ENCODE measurements around the gene PIGU. TPM values are rescaled to one million over a fixed set of nuclear protein-coding genes. Genes with fewer than 3 reads are reported as not detected.
A peak's percentile ranks its signal among the peaks of the same experiment; 100 is the strongest.
"Not testable (repeated sequence)": the region's sequence is repeated elsewhere in the genome, so short reads cannot be mapped to it uniquely, and the experiment has no call there.

PIGU gene
- polyA plus RNA-seq, 3 donors = 35.2 to 44.1 (median 43.8) TPM

- peak; percentile 98 for DNase-seq
Observed at GRCh38 chr20:34516247-34517113, 160.4 kb downstream of the PIGU start, which contains the start of gene DYNLRB1. Gene DYNLRB1, plus strand, starts transcription at chr20:34516422. Its CDS starts 37 bp downstream, at chr20:34516459.

- DNase-seq = peak; percentile 68
Observed at GRCh38 chr20:34515484-34516246, 161.2 kb downstream of the PIGU start.

- no peak for DNase-seq
Observed at GRCh38 chr20:34514897-34515483, 161.9 kb downstream of the PIGU start.

GRCh38 chr20:34514034-34514433 lies 162.9 kb downstream of the PIGU start:
- DNase-seq = not testable (repeated sequence)

GRCh38 chr20:34512955-34513419 lies 163.9 kb downstream of the PIGU start:
- DNase-seq = no peak

- DNase-seq = no peak
Observed at GRCh38 chr20:34512266-34512954, 164.5 kb downstream of the PIGU start.

GRCh38 chr20:34511891-34512265 lies 165.0 kb downstream of the PIGU start:
- no peak for DNase-seq

GRCh38 chr20:34510575-34510974 lies 166.3 kb downstream of the PIGU start:
- DNase-seq = no peak

Other genes with a start within 250 kb of the PIGU start
- 100 to 1,000 TPM; 196 to 225 (median 205) TPM for gene DYNLRB1, start 160.7 kb downstream of the PIGU start, polyA plus RNA-seq (ENCODE audit: insufficient read length in 3 of 3)
- gene MAP1LC3A, start 118.4 kb downstream of the PIGU start, polyA plus RNA-seq (ENCODE audit: insufficient read length in 3 of 3) = 10 to 100 TPM; 30.9 to 34.2 (median 31.7) TPM
- gene TP53INP2, start 27.3 kb upstream of the PIGU start, polyA plus RNA-seq (ENCODE audit: insufficient read length in 3 of 3) = 10 to 100 TPM; 12.1 to 13.8 (median 13.2) TPM
- 10 to 100 TPM; 43.1 to 53.4 (median 52.1) TPM for gene NCOA6, start 148.6 kb upstream of the PIGU start, polyA plus RNA-seq (ENCODE audit: insufficient read length in 3 of 3)
- 10 to 100 TPM; 21.7 to 36.8 (median 35.5) TPM for gene GGT7, start 195.8 kb upstream of the PIGU start, polyA plus RNA-seq (ENCODE audit: insufficient read length in 3 of 3)
- 10 to 100 TPM; 41.7 to 43.3 (median 42.3) TPM for gene ACSS2, start 199.5 kb upstream of the PIGU start, polyA plus RNA-seq (ENCODE audit: insufficient read length in 3 of 3)

Data from renal pelvis (tissue), 4 donors.